Stomach (tissue), 4 donors: ENCODE data around the gene JCAD.

ENCODE experiments used
- CTCF ChIP-seq, 7 experiments: fragments of 450-650 bp in 4 of 7; fragments of 200-600 bp in 3 of 7; sonication (generic) in 3 of 7; IDR thresholded peaks; one replicate each; pipeline ENCODE4 v1.5.1; 2016 to 2019; ENCODE audit warnings: antibody characterized with exemption in 7 of 7, control low read depth in 2 of 7, mild to moderate bottlenecking in 1 of 7
- POLR2A ChIP-seq, 4 donors: fragments of 450-650 bp; IDR thresholded peaks; one replicate each; pipeline ENCODE4 v1.6.1; 2016; ENCODE audit warnings: antibody characterized with exemption in 4 of 4, control low read depth in 2 of 4, mild to moderate bottlenecking in 1 of 4, moderate library complexity in 1 of 4
- POLR2AphosphoS5 ChIP-seq, 3 donors: sonication (generic); formaldehyde crosslinking; IDR thresholded peaks; one replicate each; pipeline ENCODE4 v1.6.1; 2016; ENCODE audit warnings: antibody characterized with exemption in 3 of 3

GRCh38 chr10:30099101-30099500 is 39.7 kb upstream of the JCAD start:
- TF ChIP-seq POLR2AphosphoS5 (IDR thresholded peaks at IDR 0.05) (no peak), CTCF (IDR thresholded peaks at IDR 0.05) (no peak), POLR2A (IDR thresholded peaks at IDR 0.05) (no peak)
